Heart left ventricle (tissue), 13 donors: ENCODE data around the gene XXYLT1.

Experiments
- POLR2A ChIP-seq, 2 donors: fragments of 450-650 bp; IDR thresholded peaks; one replicate each; pipeline ENCODE4 v1.6.1; 2017; ENCODE audit warnings: antibody characterized with exemption in 2 of 2, mild to moderate bottlenecking in 2 of 2, moderate library complexity in 2 of 2
- TF ChIP-seq, protein P1 (sequence below), 12 donors: fragments of 200-600 bp; sonication (generic) in 4 of 12; IDR thresholded peaks; one replicate each; pipeline versions ENCODE4 v1.5.0 to v1.8.0; 2018 to 2022; ENCODE audit warnings: antibody characterized with exemption in 12 of 12, mild to moderate bottlenecking in 5 of 12
- donor health status: ischemic (EF 13 %, LVEDD 7.1; RV severe dilation, severe dysfunction).
- donor health status: DM: no; HTN: yes; CAD: no.
- donor health status: DM: no; HTN: no; CAD: no.
- donor health status: ischemic (EF 25% LVEDD 6.9; RV normal size, moderate dysfunction).
- donor health status: ischemic (EF 25% LVEDD 5.7; RV mildly dilated, moderate dysfunction).
- donor health status: ischemic (EF 35%, LVEDD 5.7; RV mildly dilated, moderate dysfunction).
- donor health status: nonischemic (EF 11% LVEDD 7.7; RV severe dilation, severe dysfunction).
- donor health status: DM: yes; HTN: yes; CAD: no.
- donor health status: PGD.
- donor health status: ischemic (EF 29% LVEDD 5.4; RV normal size, mild dysfunction).
- donor health status: nonischemic (EF 23%, LVEDD 6.1; RV moderate dilation, normal function).

DNA sequence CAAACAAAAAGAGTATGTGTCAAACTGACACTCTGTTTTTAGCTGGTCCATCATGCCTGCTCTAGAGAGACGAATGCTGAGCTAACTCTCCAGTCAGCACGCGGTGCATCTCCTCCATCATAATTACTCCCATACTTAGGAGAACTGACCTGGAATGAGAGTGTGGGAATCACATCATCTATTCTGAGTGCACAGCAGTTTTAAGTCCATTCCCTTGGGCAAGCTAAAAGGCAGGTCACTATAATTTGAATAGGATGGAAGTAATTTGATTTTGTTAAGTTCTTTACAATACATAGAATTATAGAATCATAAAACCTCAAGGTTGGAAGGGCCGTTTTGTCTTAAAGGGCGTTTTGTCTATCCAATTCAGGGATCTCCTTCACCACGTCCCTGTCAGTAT, 251.6 kb downstream of the XXYLT1 start:
- TF ChIP-seq, protein P1, sequence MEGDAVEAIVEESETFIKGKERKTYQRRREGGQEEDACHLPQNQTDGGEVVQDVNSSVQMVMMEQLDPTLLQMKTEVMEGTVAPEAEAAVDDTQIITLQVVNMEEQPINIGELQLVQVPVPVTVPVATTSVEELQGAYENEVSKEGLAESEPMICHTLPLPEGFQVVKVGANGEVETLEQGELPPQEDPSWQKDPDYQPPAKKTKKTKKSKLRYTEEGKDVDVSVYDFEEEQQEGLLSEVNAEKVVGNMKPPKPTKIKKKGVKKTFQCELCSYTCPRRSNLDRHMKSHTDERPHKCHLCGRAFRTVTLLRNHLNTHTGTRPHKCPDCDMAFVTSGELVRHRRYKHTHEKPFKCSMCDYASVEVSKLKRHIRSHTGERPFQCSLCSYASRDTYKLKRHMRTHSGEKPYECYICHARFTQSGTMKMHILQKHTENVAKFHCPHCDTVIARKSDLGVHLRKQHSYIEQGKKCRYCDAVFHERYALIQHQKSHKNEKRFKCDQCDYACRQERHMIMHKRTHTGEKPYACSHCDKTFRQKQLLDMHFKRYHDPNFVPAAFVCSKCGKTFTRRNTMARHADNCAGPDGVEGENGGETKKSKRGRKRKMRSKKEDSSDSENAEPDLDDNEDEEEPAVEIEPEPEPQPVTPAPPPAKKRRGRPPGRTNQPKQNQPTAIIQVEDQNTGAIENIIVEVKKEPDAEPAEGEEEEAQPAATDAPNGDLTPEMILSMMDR (IDR thresholded peaks at IDR 0.05), result no peak
- TF ChIP-seq POLR2A (IDR thresholded peaks at IDR 0.05), result no peak
